Iris pigment epithelial cell (primary cell): ENCODE measurements around the gene FAR1.
"Not testable (repeated sequence)": the region's sequence is repeated elsewhere in the genome, so short reads cannot be mapped to it uniquely, and the experiment has no call there.

Experiments used
- DNase-seq: peaks from one replicate; pipeline ENCODE4 v3.0.0-alpha.2; 2011; ENCODE audit warnings: low read depth

FAR1 gene

DNA sequence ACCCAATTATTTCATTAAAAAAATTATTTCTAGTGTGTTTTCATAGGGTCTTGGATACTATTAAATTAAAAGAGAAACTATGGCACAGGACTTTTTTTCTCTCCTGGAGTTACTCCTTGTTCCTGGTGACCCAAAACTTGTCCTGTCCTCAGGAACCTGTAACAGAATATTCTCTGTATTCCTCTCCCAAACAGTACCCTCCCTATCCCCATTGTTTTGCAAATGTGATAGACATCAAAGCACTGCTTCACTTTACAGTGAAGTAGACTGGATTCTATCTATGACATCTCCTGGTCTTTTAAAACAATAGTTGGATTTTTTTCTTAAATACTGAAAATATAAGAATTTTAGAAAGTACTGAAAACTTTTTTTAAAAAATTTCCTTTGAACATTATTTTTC lies 37.2 kb downstream of the FAR1 start:
- no peak for DNase-seq

- no peak for DNase-seq
These were observed 45.5 kb downstream of the FAR1 start for GRCh38 chr11:13713982-13714381.

DNA sequence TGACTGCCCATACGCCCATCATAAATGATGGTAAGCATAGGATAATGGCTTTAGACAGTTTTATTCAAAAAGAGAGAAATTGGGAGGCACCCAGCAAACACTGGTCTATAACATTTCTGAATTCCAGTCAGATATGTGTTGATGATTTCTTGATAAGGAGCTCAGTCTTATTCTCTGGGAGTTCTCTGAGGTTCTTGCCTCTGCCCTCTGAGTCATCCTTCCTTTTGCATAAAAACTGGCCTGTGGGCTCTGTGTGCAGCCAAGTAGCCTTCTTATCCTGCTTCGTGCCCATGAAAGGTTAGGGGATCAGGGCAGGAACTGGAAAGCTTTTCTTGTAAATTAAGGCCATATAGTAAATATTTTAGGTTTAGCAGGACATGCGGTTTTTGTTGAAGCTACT lies 48.9 kb downstream of the FAR1 start:
- DNase-seq: peak; percentile 93

- DNase-seq: no peak
These were observed 49.9 kb downstream of the FAR1 start for GRCh38 chr11:13718394-13718793.

DNA sequence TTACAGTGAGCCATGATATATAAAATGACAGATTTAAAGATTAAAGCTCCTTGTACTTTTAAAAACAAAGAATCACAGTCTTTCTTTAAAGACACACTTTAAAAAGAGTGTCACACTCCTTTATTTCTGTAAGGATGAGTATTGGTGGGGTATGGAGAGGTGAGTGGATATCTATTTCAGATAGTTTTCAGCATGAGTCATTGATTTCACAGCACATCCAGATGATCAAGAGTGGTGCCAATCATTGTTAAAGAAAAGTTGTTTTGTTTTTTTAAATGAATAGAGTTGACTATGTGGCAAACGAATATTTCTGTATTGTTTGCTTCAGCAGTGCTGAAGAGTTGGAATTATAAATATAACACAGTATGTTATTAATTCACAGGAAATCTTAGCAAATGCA lies 52.5 kb downstream of the FAR1 start:
- peak; percentile 15 for DNase-seq

DNA sequence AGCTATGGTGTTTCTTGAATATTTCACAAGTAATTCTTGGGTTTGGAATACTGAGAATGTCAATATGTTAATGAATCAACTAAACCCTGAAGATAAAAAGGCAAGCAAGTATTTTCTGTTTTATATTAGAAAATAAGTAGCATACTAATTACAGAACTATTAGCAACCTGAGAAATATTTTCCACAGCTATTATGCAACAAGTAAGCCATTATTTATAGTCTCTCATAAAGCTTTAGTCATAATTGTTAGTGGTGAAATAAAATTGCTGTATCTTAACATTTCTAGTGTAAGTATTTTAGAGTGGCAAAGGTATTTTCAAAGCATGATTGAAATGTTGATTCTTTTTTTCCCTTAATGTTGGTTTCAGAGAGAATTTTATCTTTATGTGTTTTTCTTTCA lies 53.3 kb downstream of the FAR1 start:
- peak; percentile 45 for DNase-seq

- no peak for DNase-seq
These were observed 58.0 kb downstream of the FAR1 start for GRCh38 chr11:13726456-13726855.

DNA sequence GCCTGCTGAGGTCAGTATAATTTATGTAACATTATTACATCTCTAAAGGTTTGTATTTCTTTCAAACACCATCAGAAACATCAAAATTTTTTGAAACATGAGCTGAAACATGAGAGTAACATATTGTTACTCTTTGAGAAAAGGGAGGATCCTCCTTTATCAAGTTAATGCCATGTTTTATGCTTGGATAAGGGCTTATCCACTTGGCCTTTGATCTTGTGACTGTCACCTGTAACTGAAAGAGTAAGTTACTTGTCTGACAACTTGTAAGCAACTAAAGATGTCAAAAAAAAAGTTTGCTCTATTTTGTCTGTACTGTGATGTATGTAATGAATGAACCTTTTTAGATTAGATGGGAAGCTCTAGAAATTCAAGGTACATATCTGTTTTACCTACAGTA lies 59.6 kb downstream of the FAR1 start:
- no peak for DNase-seq

GRCh38 chr11:13734530-13734929 lies 66.1 kb downstream of the FAR1 start:
- no peak for DNase-seq

GRCh38 chr11:13745165-13745564 lies 76.7 kb downstream of the FAR1 start:
- peak; percentile 5 for DNase-seq

GRCh38 chr11:13753316-13753715 lies 84.8 kb downstream of the FAR1 start:
- DNase-seq: not testable (repeated sequence)

DNA sequence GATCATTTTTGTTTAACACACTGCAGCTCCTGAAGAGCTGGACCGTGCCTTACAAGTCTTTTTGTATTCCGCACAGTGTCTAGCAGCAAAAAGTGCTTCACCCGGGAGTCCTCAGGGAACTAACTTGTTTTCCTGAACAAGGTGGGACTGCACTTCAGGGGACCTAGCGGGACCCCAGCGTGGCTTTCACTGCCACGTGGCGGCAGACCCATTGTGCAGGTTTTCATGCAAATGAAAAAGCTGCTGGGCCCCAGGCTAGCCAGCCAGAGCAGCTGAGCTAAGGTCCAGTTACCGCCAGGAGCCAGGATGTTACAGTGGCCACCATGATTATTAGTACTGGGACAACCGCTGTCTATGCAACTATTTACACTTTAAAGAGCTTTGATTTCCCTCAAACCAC lies 90.6 kb downstream of the FAR1 start:
- no peak for DNase-seq

DNA sequence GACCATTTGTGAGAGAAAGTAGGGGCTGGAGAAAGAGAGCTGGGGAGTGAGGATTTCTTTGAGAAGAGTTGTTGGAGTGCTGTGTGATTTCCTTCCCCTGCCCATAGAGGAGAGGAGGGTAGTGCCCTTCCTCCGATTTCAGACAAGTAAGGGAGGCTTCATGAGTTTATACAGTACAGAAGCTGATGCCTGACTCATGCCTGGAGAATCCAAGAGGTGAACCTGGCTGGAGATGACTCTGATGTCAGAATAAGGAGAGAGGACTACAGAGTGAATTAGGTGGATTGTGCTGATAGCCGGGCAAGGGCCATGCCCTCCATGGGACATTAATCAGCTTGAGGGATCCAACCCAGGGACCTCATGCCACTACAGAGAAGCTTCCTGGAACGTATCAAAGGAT lies 91.6 kb downstream of the FAR1 start:
- DNase-seq: peak; percentile 13

DNA sequence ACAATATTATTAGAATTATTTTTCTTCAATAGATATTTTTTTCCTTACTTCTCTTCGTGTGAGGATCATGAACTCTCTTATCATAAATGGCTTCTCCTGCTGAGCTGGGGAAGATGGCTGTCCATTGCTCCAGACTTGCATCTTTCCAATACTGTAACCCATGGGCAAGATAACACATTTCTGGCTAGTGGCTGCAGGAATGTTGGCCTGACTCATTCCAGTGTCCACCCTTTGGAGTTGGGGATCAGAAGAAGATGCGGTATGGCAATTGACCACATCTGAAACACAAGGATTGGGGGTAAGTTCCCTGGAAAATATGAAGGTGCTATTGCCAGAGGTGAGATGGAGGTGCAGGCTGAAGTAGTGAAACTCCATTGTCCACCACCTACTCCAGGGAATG lies 92.8 kb downstream of the FAR1 start:
- DNase-seq: peak; percentile 10

DNA sequence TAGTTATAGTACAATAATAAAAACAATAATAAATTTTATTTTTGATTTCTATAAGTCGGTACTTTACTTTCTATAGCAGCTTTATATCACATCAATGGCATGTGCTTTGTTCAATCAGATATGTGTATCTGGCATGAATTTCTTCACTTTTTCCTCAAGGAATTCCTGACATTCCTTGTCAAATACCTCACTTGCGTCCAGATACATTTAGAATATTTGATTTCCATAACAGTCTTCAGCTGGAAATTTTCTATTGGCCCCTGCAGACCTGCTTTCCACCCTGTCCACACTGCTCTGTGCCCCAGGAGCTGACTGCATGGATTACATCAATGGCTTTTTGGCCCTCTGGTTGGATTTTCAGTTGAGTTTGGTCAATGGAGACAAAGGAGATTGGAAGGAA lies 93.2 kb downstream of the FAR1 start:
- DNase-seq: peak; percentile 25

- DNase-seq: no peak
These were observed 94.2 kb downstream of the FAR1 start for GRCh38 chr11:13762718-13763117.

- no peak for DNase-seq
These were observed 94.9 kb downstream of the FAR1 start for GRCh38 chr11:13763341-13763740.

DNA sequence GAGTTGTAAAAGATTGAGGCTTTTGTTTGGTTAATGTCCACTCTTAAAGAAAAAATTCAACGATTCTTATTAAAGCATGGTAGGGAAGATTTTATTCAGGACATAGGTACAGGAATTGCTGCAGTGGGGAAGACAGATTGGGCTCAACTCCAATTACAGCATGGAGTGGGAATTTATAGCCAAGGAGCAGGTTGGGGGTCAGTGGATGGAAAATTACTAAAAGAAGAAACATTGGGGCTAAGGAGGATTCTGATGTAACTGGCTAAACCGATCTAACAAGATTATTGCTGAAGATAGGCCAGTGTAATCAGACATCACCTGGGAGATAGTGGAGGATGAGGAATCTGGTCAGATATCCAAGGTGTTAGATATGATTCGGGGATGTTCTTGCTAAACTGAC lies 97.4 kb downstream of the FAR1 start:
- no peak for DNase-seq

DNA sequence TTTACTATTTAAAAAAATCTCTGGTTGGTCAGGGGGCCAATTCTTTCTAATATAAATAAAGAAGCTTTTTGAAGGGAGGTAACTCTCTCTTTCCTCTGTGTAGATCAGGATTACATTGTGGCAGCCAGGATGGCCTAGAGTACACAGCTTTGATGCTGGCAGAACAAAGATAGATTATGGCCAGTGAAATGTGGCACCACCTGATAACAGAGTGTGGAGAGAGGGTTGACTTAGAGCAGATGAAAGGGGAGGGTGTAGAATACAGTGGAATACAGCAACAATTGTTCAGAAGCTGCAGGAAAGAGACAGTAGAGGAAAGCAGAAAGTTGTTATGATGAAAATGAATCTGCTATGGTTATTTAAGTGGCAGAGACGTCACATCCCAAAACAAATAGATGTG lies 99.0 kb downstream of the FAR1 start:
- no peak for DNase-seq

DNA sequence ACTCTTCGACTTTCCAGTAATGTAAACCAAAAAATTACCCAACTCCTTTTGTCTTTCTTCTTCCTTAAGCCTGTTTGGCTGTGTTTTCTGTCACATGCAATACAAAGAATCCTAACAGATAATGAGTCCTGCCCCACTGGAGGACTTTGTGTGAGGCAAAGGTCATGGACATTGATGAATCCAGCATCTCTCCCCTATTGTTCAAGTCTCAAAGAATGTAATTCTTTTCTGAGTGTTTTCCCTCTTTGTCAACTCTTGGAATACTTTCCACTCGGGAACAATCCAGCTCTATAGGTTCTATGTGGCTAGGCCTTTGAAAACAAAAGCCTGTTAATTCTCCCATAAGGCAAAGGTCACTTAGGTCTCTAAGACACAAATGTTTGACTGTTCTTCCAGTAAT lies 100.7 kb downstream of the FAR1 start:
- DNase-seq: no peak

DNA sequence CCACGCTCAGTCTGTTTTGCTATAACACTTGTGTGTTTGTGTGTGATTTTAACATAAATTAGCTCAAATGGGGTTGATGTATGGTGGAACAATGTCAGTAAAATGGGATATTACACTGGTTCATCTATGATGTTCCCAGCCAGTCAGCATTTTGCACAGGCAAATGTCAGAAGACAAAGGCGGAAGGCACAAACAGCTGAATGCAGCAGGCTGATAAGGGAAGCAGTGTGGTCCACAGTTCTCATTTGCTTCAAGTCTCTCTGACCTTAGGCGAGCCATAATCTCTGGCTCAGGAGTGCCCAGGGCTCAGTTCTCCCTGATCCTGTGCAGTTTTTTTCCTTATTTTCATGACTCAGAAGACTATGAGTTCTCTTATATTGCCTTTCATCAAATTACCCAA lies 102.7 kb downstream of the FAR1 start:
- DNase-seq: no peak

DNA sequence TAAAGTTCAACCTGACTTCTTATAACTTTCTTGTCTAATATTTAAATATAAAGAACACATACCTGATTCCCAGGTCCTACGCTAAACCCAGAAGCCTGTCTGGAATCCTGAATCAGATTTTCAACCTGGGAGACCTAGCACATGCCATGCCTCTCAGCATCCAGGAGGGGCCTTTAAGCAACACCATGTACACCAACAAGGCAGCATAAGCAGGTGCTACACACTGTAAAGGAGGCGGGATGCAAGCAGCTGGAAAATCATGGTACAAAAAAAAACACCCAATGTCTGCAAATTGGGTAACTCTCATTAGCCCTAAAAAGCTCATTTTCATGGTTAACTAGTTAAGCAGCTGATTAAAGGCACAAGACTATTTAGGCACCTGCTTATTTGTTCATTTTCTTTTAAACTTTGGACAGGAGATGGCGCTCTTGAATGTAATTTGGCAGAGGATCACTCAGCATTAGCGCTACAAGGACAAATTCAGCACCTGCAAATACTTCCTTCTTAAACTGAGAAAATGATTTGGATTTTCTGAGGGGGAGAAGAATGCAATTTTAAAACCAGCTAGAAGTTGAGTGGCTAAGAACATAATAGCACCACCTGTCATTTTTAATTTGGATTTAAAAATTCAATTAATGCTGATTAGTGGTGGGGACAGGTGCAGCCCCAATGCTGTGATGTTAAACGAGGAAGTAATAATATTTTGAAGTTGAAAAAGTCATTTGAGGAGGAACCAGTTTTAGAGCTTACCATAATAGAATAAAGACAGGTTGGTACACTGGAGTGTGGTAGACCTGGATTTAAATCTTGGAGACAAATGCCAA lies 104.0 kb downstream of the FAR1 start:
- DNase-seq: peak; percentile 68

- DNase-seq: no peak
These were observed 107.0 kb downstream of the FAR1 start for GRCh38 chr11:13775471-13775870.

DNA sequence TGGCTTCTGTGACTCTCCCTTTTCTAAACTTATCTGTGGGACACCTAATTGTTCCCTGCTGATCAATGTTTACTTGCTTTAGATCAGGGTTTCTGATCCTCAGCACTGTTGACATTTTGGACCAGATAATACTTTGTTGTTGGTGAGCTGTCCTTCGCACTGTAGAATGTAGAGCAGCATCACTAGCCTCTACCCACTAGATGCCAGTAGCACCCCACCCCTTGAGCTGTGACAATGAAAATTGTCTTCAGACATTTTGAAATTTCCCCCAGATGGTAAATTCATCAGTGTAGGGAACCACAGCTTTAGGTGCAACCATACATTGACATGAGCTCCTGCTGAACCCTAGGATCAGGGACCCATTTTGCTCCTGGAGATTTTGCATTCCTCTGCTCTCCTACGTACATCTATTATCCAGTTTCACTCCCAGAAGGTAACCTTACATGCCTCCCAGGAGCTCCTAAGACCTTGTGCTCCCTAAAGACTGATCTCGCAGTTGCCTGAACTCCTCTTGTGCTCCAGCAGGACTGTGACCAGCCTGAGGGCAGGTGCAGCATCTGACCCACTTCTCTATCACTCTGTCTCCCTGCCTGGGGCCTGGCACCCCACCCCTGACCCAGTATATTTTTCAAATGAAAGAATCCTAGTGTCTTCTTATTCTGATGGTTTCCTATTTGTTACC lies 107.8 kb downstream of the FAR1 start:
- DNase-seq: no peak
